Measurements from ENCODE around the gene DLGAP1.

DLGAP1 gene

DNA sequence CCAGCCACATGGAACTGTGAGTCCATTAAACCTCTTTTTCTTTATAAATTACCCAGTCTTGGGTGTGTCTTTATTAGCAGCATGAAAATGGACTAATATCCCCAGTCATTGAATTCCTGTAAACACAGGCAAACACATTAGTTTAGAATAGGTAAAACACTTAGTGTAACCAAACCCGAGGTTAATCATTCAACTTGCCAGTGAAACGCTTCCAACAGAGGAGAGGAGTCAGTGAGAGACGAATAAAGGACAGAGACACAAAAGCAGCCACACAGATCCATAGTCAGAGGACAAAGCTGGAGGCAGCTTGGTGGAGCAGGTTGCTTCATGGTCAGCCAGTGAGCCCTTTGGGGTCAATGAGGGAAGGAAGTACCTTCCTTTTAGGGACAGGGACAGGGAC lies 657.1 kb downstream of the DLGAP1 start:
- no peak for DNase-seq

GRCh38 chr18:3796434-3796833 lies 658.7 kb downstream of the DLGAP1 start:
- no peak for DNase-seq

- no peak for DNase-seq
Measured at GRCh38 chr18:3794537-3795348, 660.4 kb downstream of the DLGAP1 start.

- no peak for DNase-seq
Measured at GRCh38 chr18:3793545-3793944, 661.6 kb downstream of the DLGAP1 start.

GRCh38 chr18:3793111-3793510 lies 662.0 kb downstream of the DLGAP1 start:
- no peak for DNase-seq

GRCh38 chr18:3792711-3793110 lies 662.4 kb downstream of the DLGAP1 start:
- DNase-seq = no peak

- no peak for DNase-seq
Measured at GRCh38 chr18:3791238-3791637, 663.9 kb downstream of the DLGAP1 start.

DNA sequence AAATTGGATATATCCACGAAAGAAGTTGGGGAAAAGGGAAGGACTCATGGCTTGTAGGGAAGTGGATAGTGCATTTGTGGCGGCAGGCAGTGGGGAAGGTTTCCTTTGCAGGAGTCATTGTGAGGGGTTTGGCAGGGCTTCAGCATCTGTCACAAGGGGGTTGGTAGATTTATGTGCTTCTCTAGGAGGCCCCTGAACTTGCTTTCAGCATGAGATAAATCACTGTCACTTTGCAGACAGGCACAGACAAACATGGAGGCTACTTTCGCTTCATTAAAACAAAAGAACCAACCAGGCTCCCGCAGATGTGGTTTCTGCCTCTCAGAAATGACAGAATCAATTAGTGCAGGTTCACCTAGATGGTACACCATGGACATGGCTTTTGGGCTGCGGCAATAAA lies 664.4 kb downstream of the DLGAP1 start:
- no peak for DNase-seq

- no peak for DNase-seq
Measured at GRCh38 chr18:3789525-3789924, 665.6 kb downstream of the DLGAP1 start.

DNA sequence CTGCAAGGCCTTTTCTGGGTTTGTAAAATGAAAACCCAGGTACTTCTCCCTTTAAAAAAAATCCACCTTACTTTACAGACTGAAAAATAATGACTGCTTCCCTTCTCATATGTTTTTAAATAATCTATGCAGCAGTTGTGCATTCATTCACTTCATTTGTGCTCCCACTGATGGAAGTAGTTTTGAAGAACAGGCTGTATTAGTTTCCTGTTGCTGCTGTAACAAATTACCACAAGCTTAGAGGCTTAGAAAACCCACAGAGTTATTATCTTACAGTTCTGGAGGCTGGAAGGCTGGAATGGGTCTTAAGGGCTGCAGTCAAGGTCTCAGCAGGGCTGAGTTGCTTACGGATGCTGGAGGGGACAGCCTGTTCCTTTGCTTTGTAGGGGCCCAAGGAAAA lies 670.2 kb downstream of the DLGAP1 start:
- no peak for DNase-seq

GRCh38 chr18:3782901-3783300 lies 672.2 kb downstream of the DLGAP1 start:
- no peak for DNase-seq

GRCh38 chr18:3777719-3778118 lies 677.4 kb downstream of the DLGAP1 start:
- no peak for DNase-seq

GRCh38 chr18:3777122-3777521 lies 678.0 kb downstream of the DLGAP1 start:
- no peak for DNase-seq

DNA sequence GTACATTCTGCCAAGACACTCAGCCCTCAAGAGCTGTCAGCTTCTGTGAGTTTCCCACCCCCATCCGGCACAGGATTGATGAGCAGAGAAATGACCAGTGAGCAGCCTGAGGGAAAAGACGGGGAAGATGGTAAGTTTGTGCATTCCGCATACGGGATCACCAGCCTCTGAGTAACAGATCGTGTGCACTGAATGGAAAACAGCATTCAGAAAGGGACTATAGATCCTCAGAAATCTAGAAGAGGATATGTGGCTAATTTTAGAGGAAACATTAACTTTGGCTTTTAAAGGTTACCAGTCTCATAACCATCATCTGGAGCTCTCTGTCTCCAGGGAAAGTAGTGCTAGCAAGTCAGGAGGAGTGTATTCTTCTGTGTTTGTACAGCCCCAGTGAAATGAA lies 679.1 kb downstream of the DLGAP1 start:
- DNase-seq = no peak

- DNase-seq = no peak
Measured at GRCh38 chr18:3773303-3773702, 681.8 kb downstream of the DLGAP1 start.

- no peak for DNase-seq
Measured at GRCh38 chr18:3771121-3771971, 683.8 kb downstream of the DLGAP1 start.

GRCh38 chr18:3761266-3761665 lies 693.8 kb downstream of the DLGAP1 start:
- no peak for DNase-seq

DNA sequence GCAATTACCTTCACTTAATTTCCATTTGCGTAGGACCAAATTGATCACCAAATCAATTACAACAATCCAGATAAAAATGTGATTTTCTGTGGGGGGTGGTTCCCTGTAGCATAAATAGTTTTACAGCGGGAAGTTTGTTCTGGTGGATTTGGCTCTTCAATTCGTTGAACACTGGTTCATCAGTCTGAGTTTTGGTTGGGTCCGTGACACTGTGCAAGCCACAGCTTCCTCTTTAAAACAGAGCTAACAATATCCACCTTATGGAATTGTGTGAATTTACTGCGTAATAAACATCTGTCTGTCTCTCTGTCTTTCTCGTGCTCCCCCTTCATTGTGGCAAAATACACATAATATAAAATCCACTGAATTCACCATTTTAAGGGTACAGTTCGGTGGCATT lies 694.4 kb downstream of the DLGAP1 start:
- DNase-seq = no peak

GRCh38 chr18:3759099-3759498 lies 696.0 kb downstream of the DLGAP1 start:
- no peak for DNase-seq

DNA sequence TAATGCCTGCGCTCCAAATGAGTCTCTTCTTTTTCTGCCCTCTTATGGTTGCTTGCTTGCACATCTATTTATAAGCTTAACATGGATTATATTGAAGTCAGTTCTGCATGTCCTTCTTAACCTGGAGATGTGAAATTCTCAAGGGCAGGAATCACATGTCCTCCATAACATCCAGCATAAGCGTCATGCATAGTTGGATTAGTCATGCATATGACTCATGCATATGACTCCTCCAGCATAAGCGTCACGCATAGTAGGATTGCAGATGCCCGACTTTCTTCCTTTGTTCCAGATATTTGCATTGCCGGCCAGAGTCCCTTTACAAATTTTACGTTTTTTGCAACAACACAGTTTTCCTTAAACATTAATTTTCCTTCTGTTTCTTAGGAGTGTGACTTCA lies 696.6 kb downstream of the DLGAP1 start:
- DNase-seq = no peak

GRCh38 chr18:3757361-3757760 lies 697.7 kb downstream of the DLGAP1 start:
- no peak for DNase-seq

DNA sequence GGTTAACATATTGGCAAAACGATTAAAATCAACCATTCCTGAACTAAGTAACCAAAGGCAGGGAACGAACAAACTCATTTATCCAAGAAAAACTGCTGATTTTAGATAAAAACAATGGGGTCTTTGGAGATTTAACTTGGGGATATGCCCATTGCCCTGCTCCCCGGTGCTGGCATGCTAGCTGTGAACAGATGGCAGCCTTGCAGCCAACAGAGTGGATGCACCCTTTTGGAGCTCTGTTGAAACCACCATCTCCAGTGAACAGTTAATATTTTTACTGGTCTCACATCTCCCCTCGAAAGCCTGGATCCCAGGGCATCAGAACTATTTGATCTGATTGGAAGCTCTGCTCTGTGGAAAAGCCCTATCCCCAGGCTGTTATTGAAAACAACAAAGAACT lies 702.0 kb downstream of the DLGAP1 start:
- DNase-seq = no peak

GRCh38 chr18:3748086-3748485 lies 707.0 kb downstream of the DLGAP1 start:
- no peak for DNase-seq

All from NK-92 treated with Interleukin-12 subunit alpha and Interleukin-12 subunit beta, amount 100 ng/mL, for 24 hours (cell line).